ENCODE results near the gene MGAT4C. TPM values are rescaled to one million over a fixed set of nuclear protein-coding genes. Genes with fewer than 3 reads are reported as not detected.

The MGAT4C gene
- total and polyA plus RNA-seq, 12 donors, result 0.20 to 12.2 (median 3.6) TPM

DNA sequence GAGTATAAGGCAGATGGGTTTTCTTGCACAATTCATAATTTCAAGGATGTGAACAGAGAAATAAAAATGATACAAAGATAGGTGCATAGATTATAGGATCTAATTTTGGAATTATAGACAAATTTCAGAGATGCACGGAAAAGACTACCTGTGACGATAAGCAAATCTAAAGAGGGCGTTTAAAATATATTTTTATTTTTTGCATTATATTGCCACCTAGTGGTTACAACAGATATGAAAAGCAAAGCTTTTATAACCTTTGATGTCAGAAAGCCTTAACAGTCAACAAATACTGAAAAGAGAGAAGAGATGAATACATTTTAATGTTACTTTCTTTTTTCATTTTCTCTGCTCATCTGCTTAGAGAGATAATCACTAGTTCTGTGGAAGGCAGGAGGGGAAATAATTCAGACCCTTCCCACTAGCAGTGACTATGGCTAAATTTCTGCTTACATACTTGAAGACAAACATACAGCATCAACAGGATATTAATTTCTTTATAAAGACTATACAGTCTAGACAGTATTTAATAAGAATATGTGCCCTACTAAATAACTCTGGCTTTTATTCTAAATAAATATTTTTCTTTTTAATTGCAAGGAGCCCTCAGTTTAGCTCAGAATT, 335.8 kb downstream of the MGAT4C start:
- DNase-seq (no peak), ATAC-seq (no peak)
- no peak overlapping the region for H3K27ac ChIP-seq
- WGBS, 2 donors, result 0% methylated on average over 3 of the region's 3 CpGs
- H3K27me3 ChIP-seq, result no peaks in the 10 kb centered on the region
- intact Hi-C loops (cut with DNase I), result loop anchor here in 8 of 10 donors (2.0 to 10.0 kb wide), 7 partner anchors 443 to 1046 kb away; no protein-coding TSS in a partner anchor
- no peaks in the 10 kb centered on the region for H3K4me1 ChIP-seq
- H3K4me3 ChIP-seq, result no peak overlapping the region
- no peaks in the 10 kb centered on the region for H3K36me3 ChIP-seq
- no peaks in the 10 kb centered on the region for H3K9me3 ChIP-seq
- TF ChIP-seq, protein P1, sequence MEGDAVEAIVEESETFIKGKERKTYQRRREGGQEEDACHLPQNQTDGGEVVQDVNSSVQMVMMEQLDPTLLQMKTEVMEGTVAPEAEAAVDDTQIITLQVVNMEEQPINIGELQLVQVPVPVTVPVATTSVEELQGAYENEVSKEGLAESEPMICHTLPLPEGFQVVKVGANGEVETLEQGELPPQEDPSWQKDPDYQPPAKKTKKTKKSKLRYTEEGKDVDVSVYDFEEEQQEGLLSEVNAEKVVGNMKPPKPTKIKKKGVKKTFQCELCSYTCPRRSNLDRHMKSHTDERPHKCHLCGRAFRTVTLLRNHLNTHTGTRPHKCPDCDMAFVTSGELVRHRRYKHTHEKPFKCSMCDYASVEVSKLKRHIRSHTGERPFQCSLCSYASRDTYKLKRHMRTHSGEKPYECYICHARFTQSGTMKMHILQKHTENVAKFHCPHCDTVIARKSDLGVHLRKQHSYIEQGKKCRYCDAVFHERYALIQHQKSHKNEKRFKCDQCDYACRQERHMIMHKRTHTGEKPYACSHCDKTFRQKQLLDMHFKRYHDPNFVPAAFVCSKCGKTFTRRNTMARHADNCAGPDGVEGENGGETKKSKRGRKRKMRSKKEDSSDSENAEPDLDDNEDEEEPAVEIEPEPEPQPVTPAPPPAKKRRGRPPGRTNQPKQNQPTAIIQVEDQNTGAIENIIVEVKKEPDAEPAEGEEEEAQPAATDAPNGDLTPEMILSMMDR (IDR thresholded peaks at IDR 0.05), result peak; percentile 36 to 79 (median 66)

All from heart right ventricle (tissue), 16 donors.